ENCODE results near the gene CLCNKB.
A peak's percentile ranks its signal among the peaks of the same experiment; 100 is the strongest.
"Not testable (repeated sequence)": the region's sequence is repeated elsewhere in the genome, so short reads cannot be mapped to it uniquely, and the experiment has no call there.

CLCNKB gene

DNA sequence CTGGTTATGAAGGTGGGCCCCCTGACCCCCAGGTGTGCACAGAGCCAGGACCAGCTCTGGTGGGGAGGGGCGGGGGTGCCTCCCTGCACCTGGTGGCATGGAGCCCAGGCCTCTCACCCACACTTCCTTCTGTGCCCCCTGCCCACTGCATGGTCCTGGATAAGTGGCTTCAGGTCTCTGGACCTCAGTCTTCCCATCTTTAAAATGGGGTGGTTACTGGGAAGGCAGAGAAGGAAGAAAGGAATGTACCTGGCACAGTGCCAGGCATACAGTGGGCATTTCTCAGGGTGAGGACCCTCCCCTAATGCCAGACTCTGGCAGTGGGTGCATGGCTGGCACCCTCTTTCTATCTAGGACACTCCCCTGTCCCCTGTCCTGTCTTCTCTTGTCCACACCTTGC, 14.3 kb upstream of the CLCNKB start:
- TF ChIP-seq SPI1 (IDR thresholded peaks at IDR 0.05; ENCODE audit: low read depth, low read length) (no peak), POU2F2 (IDR thresholded peaks at IDR 0.05; ENCODE audit: low read depth, low read length) (no peak), POLR2AphosphoS5 (IDR thresholded peaks at IDR 0.05; ENCODE audit: low read depth, low read length) (no peak), POLR2A (IDR thresholded peaks at IDR 0.05; ENCODE audit: low read depth, low read length) (no peak), PAX5 (IDR thresholded peaks at IDR 0.05; ENCODE audit: insufficient read depth, low read length, severe bottlenecking) (no peak), TAF1 (IDR thresholded peaks at IDR 0.05; ENCODE audit: low read depth, low read length) (no peak)
- DNase-seq (ENCODE audit: insufficient read length, low spot score) (no peak), FAIRE-seq (no peak)

DNA sequence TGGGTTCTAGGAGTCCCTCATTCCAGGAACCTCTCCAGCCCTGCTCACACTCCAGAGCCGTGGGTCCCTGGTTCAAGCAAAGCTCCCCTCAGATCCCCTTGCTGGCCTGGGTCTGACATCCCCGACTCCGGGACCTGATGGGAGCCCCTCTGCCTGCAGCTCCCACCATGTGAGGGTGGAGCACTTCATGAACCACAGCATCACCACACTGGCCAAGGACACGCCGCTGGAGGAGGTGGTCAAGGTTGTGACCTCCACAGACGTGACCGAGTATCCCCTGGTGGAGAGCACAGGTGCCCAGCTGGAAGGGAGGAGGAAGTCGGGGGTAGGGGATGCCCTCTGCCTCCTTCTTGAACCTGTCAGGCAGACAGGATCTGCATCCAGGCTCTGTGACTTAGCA, 12.0 kb upstream of the CLCNKB start:
- TF ChIP-seq POLR2AphosphoS5 (IDR thresholded peaks at IDR 0.05; ENCODE audit: low read depth, low read length): no peak
- TF ChIP-seq POLR2A (IDR thresholded peaks at IDR 0.05; ENCODE audit: low read depth, low read length): no peak
- no peak for TF ChIP-seq PAX5 (IDR thresholded peaks at IDR 0.05; ENCODE audit: insufficient read depth, low read length, severe bottlenecking)
- no peak for TF ChIP-seq TAF1 (IDR thresholded peaks at IDR 0.05; ENCODE audit: low read depth, low read length)
- TF ChIP-seq POU2F2 (IDR thresholded peaks at IDR 0.05; ENCODE audit: low read depth, low read length): no peak
- TF ChIP-seq SPI1 (IDR thresholded peaks at IDR 0.05; ENCODE audit: low read depth, low read length): no peak
- FAIRE-seq (peak; percentile 66), DNase-seq (ENCODE audit: insufficient read length, low spot score) (no peak)

DNA sequence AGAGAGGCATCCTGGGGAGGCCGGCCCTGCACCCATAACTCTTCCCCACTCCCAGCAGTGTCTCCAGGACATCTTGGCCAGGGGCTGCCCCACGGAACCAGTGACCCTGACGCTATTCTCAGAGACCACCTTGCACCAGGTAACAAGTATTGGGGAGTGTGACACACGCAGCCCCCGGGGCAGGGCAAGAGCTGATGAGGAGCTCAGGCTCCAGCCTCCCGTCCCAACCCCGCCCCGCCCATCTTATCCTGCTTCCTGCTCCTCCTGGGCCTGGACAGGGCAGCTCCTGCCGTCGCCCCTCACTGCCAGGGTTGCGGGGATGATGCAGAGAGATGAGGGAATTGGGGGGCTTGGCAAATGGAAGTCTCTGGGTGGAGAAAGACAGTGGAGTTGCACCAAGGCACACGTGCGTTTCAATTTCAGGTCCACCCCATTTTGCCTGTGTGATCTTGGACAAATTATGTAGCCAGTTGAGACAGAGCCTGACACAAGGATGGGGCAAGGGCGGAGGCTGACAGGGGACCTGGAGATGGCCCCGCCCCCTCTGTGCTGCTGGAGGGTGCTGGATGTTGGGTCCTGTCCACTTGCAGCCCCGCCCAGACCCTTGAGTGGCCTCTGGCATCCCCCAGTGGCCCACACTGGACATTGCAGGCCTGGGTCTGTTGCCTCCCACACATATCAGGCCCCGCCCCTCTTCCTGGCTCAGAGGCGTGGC, 11.0 kb upstream of the CLCNKB start:
- no peak for TF ChIP-seq SPI1 (IDR thresholded peaks at IDR 0.05; ENCODE audit: low read depth, low read length)
- TF ChIP-seq POLR2A (IDR thresholded peaks at IDR 0.05; ENCODE audit: low read depth, low read length): no peak
- no peak for TF ChIP-seq TAF1 (IDR thresholded peaks at IDR 0.05; ENCODE audit: low read depth, low read length)
- TF ChIP-seq PAX5 (IDR thresholded peaks at IDR 0.05; ENCODE audit: insufficient read depth, low read length, severe bottlenecking): no peak
- no peak for TF ChIP-seq POU2F2 (IDR thresholded peaks at IDR 0.05; ENCODE audit: low read depth, low read length)
- no peak for TF ChIP-seq POLR2AphosphoS5 (IDR thresholded peaks at IDR 0.05; ENCODE audit: low read depth, low read length)
- DNase-seq (ENCODE audit: insufficient read length, low spot score): peak; percentile 90
- FAIRE-seq: peak; percentile 88

DNA sequence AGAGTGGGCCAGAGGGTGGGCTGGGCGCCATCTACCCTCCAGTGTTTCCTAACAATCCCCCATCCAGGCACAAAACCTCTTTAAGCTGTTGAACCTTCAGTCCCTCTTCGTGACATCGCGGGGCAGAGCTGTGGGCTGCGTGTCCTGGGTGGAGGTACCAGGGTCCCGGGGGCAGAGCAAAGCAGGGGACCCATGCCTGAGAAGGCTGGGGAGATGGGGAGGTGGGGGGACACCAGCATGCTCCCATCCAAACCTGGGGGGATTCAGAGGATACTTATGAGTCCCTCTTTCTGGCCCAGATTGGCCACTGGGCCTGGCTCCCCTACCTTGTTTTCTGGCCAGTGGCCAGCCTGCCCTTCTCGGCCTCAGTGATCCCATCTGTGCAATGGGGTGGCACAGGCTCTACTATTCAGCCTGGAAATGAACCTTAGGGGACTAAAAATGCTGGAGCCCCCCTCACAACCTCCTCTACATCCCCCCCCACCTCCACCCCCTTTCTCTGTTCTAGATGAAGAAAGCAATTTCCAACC, 10.4 kb upstream of the CLCNKB start:
- FAIRE-seq; DNase-seq (ENCODE audit: insufficient read length, low spot score): not testable (repeated sequence)

DNA sequence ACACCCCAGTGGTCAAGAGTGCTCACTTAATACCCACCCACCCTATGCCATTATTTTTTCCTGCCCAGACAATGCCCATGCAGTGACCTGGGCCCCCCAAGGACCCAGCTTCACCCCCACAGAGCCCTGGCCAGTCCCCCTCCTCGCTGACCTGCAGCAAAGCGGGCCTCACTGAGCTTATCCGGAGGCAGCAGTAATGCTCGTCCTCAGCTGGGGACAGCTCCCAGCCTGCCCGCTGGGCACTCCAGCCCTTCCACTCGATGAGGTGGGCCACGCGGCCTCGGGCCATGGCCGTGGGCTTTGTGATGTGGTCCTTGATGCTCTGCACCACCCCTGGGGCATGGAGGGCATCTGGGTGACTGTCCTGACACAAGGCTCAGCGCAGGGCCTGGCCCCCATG, 7.1 kb upstream of the CLCNKB start:
- FAIRE-seq; DNase-seq (ENCODE audit: insufficient read length, low spot score): not testable (repeated sequence)

DNA sequence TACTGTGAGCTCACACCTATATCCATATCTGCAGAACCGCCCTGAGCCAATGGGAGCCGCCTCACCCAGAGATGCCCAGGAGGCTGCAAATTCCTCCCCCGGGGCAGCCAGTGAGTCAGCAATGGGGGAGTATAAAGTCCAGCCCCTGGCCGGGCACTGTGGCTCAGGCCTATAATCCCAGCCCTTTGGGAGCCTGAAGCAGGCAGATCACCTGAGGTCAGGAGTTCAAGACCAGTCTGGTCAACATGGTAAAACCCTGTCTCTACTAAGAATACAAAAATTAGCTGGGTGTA, 5.0 kb upstream of the CLCNKB start:
- no peak for DNase-seq (ENCODE audit: insufficient read length, low spot score)
- no peak for FAIRE-seq
- TF ChIP-seq POLR2AphosphoS5 (IDR thresholded peaks at IDR 0.05; ENCODE audit: low read depth, low read length) (no peak), POU2F2 (IDR thresholded peaks at IDR 0.05; ENCODE audit: low read depth, low read length) (no peak), SPI1 (IDR thresholded peaks at IDR 0.05; ENCODE audit: low read depth, low read length) (no peak), TAF1 (IDR thresholded peaks at IDR 0.05; ENCODE audit: low read depth, low read length) (no peak)

DNA sequence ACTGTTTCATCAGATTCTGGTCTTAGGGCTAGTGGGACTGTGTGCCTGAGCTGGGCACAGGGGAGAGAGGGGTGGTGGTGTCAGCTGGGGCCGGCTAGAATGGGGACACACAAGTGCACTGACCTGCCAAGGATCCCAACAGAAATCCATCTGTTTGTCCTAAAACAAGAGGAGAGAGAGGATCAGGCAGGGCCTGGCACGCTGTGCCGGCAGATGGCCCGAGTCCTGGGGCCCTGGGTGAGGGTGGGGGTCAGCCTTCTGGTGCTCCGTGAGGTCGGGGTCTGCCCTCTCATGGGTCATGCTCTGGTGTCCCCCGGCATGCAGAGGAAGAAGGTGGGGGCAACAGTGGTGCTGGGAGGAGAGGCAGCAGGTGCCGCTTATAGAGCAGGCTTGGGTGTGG, 3.7 kb upstream of the CLCNKB start:
- not testable (repeated sequence) for FAIRE-seq; DNase-seq (ENCODE audit: insufficient read length, low spot score)

DNA sequence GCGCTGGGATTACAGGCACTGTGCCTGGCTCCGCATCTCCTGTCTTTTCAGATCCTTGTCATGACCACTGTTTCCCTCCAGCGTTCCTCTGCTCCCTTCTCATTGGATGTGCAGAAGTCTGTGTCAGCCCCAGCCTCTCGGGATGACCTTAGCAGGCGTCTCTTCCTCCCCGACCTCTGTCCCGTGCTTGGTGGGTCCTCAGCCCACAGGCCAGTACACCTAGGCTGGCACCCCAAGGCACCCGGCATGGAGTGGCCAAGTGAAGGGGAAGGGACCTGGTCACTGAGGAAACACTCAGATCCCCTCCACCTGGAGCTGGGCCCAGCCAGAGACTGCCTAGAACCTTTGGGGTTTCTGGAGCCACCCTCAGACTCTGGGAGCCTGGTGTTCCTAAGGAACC, 2.4 kb upstream of the CLCNKB start:
- DNase-seq (ENCODE audit: insufficient read length, low spot score) (no peak), FAIRE-seq (no peak)
- no peak for TF ChIP-seq SPI1 (IDR thresholded peaks at IDR 0.05; ENCODE audit: low read depth, low read length)
- no peak for TF ChIP-seq POLR2A (IDR thresholded peaks at IDR 0.05; ENCODE audit: low read depth, low read length)
- TF ChIP-seq PAX5 (IDR thresholded peaks at IDR 0.05; ENCODE audit: insufficient read depth, low read length, severe bottlenecking): no peak
- TF ChIP-seq POU2F2 (IDR thresholded peaks at IDR 0.05; ENCODE audit: low read depth, low read length): no peak
- TF ChIP-seq POLR2AphosphoS5 (IDR thresholded peaks at IDR 0.05; ENCODE audit: low read depth, low read length): no peak
- TF ChIP-seq TAF1 (IDR thresholded peaks at IDR 0.05; ENCODE audit: low read depth, low read length): no peak

DNA sequence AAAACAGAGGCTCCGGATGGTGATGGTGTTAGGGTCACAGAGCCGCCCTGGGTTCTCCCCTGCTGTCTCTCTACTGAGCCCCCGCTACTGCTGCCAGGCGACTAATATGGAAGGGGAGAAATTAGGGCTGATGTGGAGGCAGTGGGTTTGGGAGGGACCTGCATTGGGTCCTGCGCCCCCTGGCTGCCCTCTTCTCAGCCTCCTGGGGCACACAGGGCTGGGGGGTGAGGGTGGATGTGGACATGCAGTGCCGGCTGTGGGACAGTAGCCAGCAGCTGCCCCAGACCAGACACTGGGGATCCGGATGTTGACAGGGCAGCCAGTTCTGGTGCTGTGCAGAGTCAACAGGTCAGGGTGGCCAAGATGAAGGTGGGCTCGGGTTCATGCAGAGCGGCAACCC, 1.5 kb upstream of the CLCNKB start:
- TF ChIP-seq PAX5 (IDR thresholded peaks at IDR 0.05; ENCODE audit: insufficient read depth, low read length, severe bottlenecking): no peak
- DNase-seq (ENCODE audit: insufficient read length, low spot score): no peak
- FAIRE-seq: no peak

DNA sequence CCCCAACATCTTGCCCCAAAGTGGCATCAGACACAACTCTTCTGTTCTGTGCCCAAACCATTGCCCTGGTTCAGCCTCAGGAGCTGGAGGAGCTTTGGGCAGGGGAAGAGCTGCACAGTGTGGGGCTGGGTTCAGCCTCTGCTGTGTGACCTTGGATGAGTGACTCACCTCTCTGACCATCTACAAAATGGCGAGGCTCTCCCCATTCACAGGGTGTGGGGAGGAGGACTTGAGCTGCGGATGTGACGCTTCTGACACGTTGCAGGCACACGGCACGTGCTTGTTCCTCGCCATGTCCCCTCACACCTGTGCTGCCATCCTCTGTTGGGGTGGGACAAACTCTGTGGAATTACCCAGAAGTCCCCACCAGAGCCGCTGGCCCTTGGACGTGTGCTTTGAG, 928 bp upstream of the CLCNKB start:
- FAIRE-seq: peak; percentile 33
- not testable (repeated sequence) for DNase-seq (ENCODE audit: insufficient read length, low spot score)

DNA sequence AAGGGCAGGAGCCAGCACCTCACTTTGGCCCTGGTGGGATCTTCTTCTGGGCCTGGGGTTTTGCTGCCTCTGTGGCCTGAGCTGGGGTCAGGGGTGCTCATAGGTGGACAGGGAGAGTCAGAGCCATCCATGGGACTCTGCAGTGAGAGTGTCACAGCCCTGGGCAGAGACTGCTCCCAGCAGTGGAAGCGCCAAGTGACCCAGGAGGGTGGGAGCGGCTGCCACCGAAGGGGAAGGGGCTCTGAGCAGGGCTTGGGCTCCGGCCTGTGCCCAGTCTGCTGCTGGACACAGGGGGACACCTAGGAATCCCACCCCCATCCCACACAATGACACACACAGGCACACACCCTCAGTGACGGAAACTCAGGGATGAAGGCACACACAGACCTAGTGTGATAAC, 368 bp downstream of the CLCNKB start:
- DNase-seq (ENCODE audit: insufficient read length, low spot score): no peak
- no peak for TF ChIP-seq POLR2A (IDR thresholded peaks at IDR 0.05; ENCODE audit: low read depth, low read length)
- no peak for TF ChIP-seq POLR2AphosphoS5 (IDR thresholded peaks at IDR 0.05; ENCODE audit: low read depth, low read length)
- no peak for TF ChIP-seq POU2F2 (IDR thresholded peaks at IDR 0.05; ENCODE audit: low read depth, low read length)
- no peak for TF ChIP-seq SPI1 (IDR thresholded peaks at IDR 0.05; ENCODE audit: low read depth, low read length)
- TF ChIP-seq PAX5 (IDR thresholded peaks at IDR 0.05; ENCODE audit: insufficient read depth, low read length, severe bottlenecking): no peak
- no peak for TF ChIP-seq TAF1 (IDR thresholded peaks at IDR 0.05; ENCODE audit: low read depth, low read length)
- FAIRE-seq: no peak

Measured in GM12891 (cell line).